Subcutaneous abdominal adipose tissue (tissue), 5 donors: ENCODE measurements around the gene PAX7.
"Not testable (repeated sequence)": the region's sequence is repeated elsewhere in the genome, so short reads cannot be mapped to it uniquely, and the experiment has no call there.

Experiments used
- H3K27ac ChIP-seq: one replicate; pipeline ENCODE4 v1.7.0; 2013; ENCODE audit warnings: low read depth, mild to moderate bottlenecking, inconsistent platforms, low read length, moderate library complexity
- H3K27me3 ChIP-seq, 5 donors: one replicate each; pipeline ENCODE4 v1.7.0; 2013; ENCODE audit warnings: low read length in 5 of 5, inconsistent platforms in 1 of 5; ENCODE audit not compliant: control insufficient read depth in 5 of 5, insufficient read depth in 4 of 5
- H3K36me3 ChIP-seq, 5 donors: one replicate each; pipeline ENCODE4 v1.7.0; 2013; ENCODE audit warnings: low read length in 5 of 5; ENCODE audit not compliant: control insufficient read depth in 5 of 5, insufficient read depth in 5 of 5
- H3K4me1 ChIP-seq, 5 donors: one replicate each; pipeline ENCODE4 v1.7.0; 2013; ENCODE audit warnings: low read length in 5 of 5, mild to moderate bottlenecking in 3 of 5, moderate library complexity in 1 of 5; ENCODE audit not compliant: control insufficient read depth in 5 of 5, insufficient read depth in 5 of 5
- H3K4me3 ChIP-seq, 5 donors: one replicate each; pipeline ENCODE4 v1.7.0; 2013; ENCODE audit warnings: low read length in 5 of 5, low read depth in 1 of 5
- H3K9ac ChIP-seq, 5 donors: one replicate each; pipeline ENCODE4 v1.7.0; 2013; ENCODE audit warnings: low read length in 5 of 5, mild to moderate bottlenecking in 4 of 5, moderate library complexity in 3 of 5
- H3K9me3 ChIP-seq, 5 donors: one replicate each; pipeline ENCODE4 v1.7.0; 2013; ENCODE audit warnings: low read length in 5 of 5; ENCODE audit not compliant: control insufficient read depth in 5 of 5
- donor health status: healthy.
- donor health status: healthy.
- donor health status: healthy.
- donor health status: healthy.
- donor health status: healthy.

The PAX7 gene

DNA sequence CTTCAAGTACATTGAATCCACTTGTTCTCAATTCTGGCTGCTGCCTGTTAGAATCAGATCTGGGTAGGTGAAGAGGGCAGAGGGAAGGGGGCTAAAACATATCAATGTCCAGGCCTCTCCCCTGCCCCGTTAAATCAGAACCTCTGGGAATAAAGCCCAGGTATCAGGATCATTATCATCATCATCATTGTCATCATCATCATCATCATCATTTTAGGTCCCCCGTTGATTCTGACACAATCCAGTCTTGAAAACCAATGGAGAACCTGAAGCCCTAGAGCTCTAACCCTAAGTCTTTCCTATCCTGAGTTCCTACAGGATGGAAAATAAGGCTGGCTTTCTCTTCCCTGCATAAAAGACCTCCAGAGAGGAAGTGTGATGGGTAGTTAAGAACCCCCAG, 135.7 kb downstream of the PAX7 start:
- H3K27ac ChIP-seq: no peak overlapping the region
- H3K36me3 ChIP-seq: no peaks in the 10 kb centered on the region
- peaks cover 22 to 48% (median 38%) of the 10 kb centered on the region in 5 donors for H3K27me3 ChIP-seq
- no peak overlapping the region for H3K9ac ChIP-seq
- no peaks in the 10 kb centered on the region for H3K9me3 ChIP-seq
- H3K4me3 ChIP-seq: no peak overlapping the region
- no peaks in the 10 kb centered on the region for H3K4me1 ChIP-seq

DNA sequence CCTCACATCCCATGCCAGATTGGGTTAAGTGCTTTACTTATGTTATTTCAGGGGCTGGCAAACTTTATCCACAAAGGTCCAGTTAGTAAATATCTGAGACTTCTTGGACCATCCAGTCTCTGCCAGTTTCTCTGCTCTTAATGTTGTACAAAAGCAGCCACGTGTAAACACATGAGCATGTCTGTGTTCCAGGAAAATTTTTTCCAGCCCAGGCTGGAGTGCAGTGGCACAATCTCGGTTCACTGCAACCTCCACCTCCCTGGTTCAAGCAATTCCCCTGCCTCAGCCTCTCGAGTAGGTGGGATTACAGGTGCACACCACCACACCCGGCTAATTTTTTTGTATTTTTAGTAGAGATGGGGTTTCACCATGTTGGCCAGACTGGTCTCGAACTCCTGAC, 136.9 kb downstream of the PAX7 start:
- not testable (repeated sequence) for H3K27ac ChIP-seq, H3K4me1 ChIP-seq, H3K4me3 ChIP-seq, H3K36me3 ChIP-seq, H3K9ac ChIP-seq, H3K9me3 ChIP-seq
- H3K27me3 ChIP-seq: peaks cover 20 to 45% (median 38%) of the 10 kb centered on the region in 5 donors

GRCh38 chr1:18768086-18768485, 137.4 kb downstream of the PAX7 start:
- Histone ChIP-seq H3K4me1 (no peaks in the 10 kb centered on the region), H3K27me3 (peaks cover 19 to 45% (median 34%) of the 10 kb centered on the region in 5 donors), H3K9me3 (no peaks in the 10 kb centered on the region), H3K27ac (no peak overlapping the region), H3K9ac (no peak overlapping the region), H3K36me3 (no peaks in the 10 kb centered on the region), H3K4me3 (no peak overlapping the region)

- Histone ChIP-seq H3K9me3 (no peaks in the 10 kb centered on the region), H3K27ac (no peak overlapping the region), H3K4me3 (no peak overlapping the region), H3K27me3 (peaks cover 21 to 45% (median 36%) of the 10 kb centered on the region in 5 donors), H3K4me1 (no peaks in the 10 kb centered on the region), H3K9ac (no peak overlapping the region), H3K36me3 (no peaks in the 10 kb centered on the region)
These were observed 138.5 kb downstream of the PAX7 start for GRCh38 chr1:18769140-18769539.

DNA sequence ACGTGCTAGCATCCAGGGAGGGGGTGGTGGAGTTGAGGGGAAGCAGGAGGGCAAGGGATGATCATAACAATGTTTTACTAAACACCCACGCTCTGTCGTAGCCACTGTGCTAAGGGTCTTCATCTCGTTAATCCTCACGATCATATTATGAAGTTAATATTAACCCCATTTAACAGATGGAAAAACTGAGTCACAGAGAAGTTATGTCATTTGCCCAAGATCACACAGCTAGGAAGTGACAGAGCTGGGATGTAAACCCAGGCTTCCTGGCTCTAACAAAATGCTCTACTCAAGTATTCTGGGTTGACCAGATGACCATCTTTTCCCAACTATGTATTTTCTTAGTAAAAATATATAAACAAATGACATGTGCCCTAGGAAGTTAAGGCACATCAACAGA, 140.2 kb downstream of the PAX7 start:
- Histone ChIP-seq H3K27me3 (peaks cover 16 to 47% (median 41%) of the 10 kb centered on the region in 5 donors), H3K27ac (no peak overlapping the region), H3K36me3 (no peaks in the 10 kb centered on the region), H3K4me1 (no peaks in the 10 kb centered on the region), H3K9me3 (no peaks in the 10 kb centered on the region), H3K9ac (no peak overlapping the region), H3K4me3 (no peak overlapping the region)

DNA sequence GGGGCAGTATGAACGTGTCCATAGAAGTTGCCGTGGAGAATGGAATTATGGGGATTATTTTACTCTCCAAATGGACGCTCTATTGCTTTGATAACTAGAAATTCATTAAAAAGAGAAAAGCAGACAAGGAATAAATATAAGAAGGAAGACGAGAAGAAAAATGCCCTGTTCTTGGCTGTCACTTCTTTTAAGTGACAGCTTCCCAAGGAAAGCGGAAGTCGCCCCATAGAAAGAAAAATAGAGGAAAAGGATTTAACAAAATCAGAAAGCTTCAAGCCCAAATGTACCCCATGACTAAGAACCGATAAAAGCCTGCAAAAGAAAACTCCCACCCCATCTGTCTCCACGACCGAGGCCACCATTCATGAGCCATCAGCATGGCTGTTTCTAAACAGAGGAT, 143.1 kb downstream of the PAX7 start:
- Histone ChIP-seq H3K27ac (no peak overlapping the region), H3K4me1 (no peaks in the 10 kb centered on the region), H3K4me3 (no peak overlapping the region), H3K9ac (no peak overlapping the region), H3K27me3 (peaks cover 17 to 50% (median 29%) of the 10 kb centered on the region in 5 donors), H3K36me3 (no peaks in the 10 kb centered on the region), H3K9me3 (no peaks in the 10 kb centered on the region)

DNA sequence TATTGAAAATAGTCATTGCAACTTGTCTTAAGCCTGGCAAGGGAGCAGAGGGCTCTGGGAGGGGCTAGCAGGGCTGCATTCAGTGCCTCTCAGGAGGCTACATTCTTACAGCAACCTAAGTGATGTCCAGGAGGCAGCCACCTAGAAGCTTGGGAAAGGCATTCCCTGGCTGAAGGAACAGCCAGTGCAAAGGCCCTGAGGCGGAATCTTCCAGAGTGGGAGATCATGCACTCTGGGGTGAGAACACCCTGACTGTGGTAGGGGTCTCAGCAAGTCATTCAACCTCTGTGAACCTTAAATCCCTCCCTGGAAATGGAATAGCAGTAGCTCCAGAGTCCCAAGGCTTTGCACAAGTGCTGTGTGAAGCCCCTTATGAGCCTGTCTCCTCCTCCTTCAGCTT, 144.7 kb downstream of the PAX7 start:
- Histone ChIP-seq H3K27me3 (peaks cover 13 to 38% (median 19%) of the 10 kb centered on the region in 5 donors), H3K9ac (no peak overlapping the region), H3K36me3 (no peaks in the 10 kb centered on the region), H3K4me1 (no peaks in the 10 kb centered on the region), H3K27ac (no peak overlapping the region), H3K4me3 (no peak overlapping the region), H3K9me3 (no peaks in the 10 kb centered on the region)

- no peak overlapping the region for H3K4me3 ChIP-seq
- H3K9me3 ChIP-seq: no peaks in the 10 kb centered on the region
- peaks cover 11 to 35% (median 19%) of the 10 kb centered on the region in 5 donors for H3K27me3 ChIP-seq
- H3K4me1 ChIP-seq: no peaks in the 10 kb centered on the region
- H3K27ac ChIP-seq: no peak overlapping the region
- no peaks in the 10 kb centered on the region for H3K36me3 ChIP-seq
- H3K9ac ChIP-seq: no peak overlapping the region
These were observed 146.1 kb downstream of the PAX7 start for GRCh38 chr1:18776777-18777176.

GRCh38 chr1:18778437-18778836, 147.8 kb downstream of the PAX7 start:
- Histone ChIP-seq H3K9me3 (no peaks in the 10 kb centered on the region), H3K27ac (no peak overlapping the region), H3K9ac (no peak overlapping the region), H3K36me3 (no peaks in the 10 kb centered on the region), H3K4me1 (no peaks in the 10 kb centered on the region), H3K27me3 (peaks cover 11 to 39% (median 22%) of the 10 kb centered on the region in 5 donors), H3K4me3 (no peak overlapping the region)

DNA sequence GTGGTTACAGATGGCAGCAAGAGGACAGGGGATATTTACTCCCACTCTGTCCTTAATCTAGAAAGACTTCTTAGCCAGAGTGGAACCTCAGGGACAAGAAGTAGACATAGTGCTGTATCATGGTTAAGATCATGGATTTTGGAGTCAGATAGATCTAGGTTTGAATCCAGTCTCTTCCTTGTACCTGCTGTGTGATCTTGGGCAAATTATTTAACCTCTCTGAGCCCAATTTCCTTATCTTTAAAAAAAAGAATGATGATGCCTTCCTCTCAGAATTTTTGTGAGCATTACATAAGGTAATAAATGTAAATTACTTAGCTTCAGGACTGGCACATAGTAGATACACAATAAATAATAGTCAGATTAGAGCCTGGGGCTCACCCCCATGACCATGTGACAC, 150.4 kb downstream of the PAX7 start:
- Histone ChIP-seq H3K36me3 (no peaks in the 10 kb centered on the region), H3K27me3 (peaks cover 17 to 42% (median 23%) of the 10 kb centered on the region in 5 donors), H3K27ac (no peak overlapping the region), H3K4me3 (no peak overlapping the region), H3K4me1 (no peaks in the 10 kb centered on the region), H3K9me3 (no peaks in the 10 kb centered on the region), H3K9ac (no peak overlapping the region)
